Measurements from ENCODE around the gene MEST.

DNA sequence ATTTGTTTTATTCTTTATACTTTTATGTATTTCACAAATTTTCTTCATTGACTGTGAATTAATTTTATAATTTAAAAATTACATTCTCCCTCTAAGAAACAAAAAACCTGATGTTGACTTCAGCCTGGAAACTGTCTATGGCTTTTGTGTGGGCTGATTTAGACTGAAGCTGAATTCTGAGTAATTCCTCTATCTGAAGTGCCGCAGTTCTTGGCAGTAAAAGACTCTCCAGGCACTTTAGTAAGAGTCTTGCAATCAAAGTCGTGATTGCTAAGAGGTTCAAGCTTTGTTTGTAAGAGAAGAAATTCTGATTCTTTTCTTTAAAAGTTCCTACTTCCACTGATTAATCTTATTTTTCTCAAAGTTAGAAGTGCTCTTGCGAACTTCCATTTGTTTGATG lies 47.7 kb upstream of the MEST start:
- TF ChIP-seq EZH2 (IDR thresholded peaks at IDR 0.05): no peak
- no peak for TF ChIP-seq POLR2AphosphoS5 (IDR thresholded peaks at IDR 0.05; ENCODE audit: borderline replicate concordance, low read depth, low read length)

All from SK-N-MC (cell line).